Activated T-cell treated with anti-CD3 and anti-CD28 coated beads for 48 hours (primary cell): ENCODE results near the gene CD200.

ENCODE experiments used
- DNase-seq: peaks from one replicate; pipeline ENCODE4 v3.0.0-alpha.2; 2020; ENCODE audit warnings: low read depth

The CD200 gene, protein sequence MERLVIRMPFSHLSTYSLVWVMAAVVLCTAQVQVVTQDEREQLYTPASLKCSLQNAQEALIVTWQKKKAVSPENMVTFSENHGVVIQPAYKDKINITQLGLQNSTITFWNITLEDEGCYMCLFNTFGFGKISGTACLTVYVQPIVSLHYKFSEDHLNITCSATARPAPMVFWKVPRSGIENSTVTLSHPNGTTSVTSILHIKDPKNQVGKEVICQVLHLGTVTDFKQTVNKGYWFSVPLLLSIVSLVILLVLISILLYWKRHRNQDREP

GRCh38 chr3:112333002-112333380 is at the start of gene CD200:
CD200 (plus strand) TSS chr3:112333156; CDS start chr3:112333213, 57 bp downstream.
- DNase-seq, result peak; percentile 54

GRCh38 chr3:112289011-112289410 is 43.9 kb upstream of the CD200 start:
- no peak for DNase-seq

DNA sequence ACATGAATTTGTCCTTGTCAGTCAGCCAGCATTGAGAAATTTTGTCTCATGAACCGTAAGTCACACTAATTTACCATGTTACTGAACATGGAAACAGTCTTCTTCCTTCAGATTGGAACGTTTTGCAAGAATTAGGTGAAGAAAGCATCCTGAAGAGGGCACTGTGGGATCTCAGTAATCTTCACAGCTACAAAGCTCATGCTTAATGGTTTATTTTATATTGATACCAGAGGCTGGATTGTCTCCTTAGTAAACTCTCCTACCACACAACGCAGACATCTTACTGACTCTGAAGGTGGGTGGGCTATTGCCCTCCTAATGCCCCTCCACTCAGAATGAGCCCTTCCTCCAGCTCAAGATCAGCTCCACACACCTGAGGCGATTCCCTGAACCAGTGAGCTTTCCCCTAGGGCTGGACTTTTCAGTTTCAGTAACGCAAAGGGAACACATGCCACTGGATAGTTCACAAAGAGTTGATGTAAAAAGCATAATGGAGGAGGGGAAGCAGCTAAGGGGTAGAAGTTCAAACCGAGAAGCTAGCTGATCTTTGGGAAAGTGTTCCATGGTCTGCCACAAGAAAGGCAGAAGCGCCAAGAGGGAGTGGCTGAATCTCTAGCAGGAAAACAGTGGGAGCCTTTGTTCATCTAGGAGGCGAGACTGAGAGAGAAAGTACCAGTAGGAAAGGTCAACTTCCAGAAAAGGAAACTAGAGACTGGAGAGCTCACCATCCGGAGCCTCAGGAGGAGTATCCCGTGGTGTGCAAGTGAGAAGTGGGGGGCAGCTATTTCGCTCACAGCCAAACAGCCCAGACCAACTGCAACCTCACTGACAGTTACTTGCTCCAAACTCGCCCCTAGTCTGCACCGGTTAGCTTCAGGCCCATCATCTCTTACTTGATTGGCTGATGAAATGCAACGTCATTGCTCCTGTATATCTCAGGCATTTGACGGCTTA is 39.3 kb upstream of the CD200 start, which contains the start of gene SLC9C1:
Gene SLC9C1, minus strand, starts transcription at position 849 of the 954 bp plus-strand sequence. CDS start 7,425 bp downstream, outside the sequence.
- no peak for DNase-seq

GRCh38 chr3:112297714-112298113 is 35.2 kb upstream of the CD200 start:
- no peak for DNase-seq

DNA sequence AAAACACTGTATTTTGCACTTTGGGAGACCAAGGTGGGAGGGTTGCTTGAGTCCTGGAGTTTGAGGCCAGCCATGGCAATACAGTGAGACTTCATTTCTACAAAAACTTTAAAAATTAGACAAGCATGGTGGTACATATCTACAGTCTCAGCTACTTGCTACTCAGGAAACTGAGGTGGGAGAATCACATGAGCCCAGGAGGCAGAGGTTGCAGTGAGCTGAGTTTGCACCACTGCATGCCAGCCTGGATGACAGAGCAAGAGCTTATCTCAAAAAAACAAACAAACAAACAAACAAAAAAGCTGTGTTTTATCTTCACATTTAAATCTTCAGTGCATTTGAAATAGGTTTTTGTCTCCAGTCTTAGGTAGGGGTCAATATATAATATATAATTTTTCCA is 34.2 kb upstream of the CD200 start:
- no peak for DNase-seq

- no peak for DNase-seq
Measured at GRCh38 chr3:112302150-112302830, 30.7 kb upstream of the CD200 start.

GRCh38 chr3:112302881-112303763 is 29.8 kb upstream of the CD200 start:
- DNase-seq, result no peak

- no peak for DNase-seq
Measured at GRCh38 chr3:112303764-112304325, 29.1 kb upstream of the CD200 start.

- no peak for DNase-seq
Measured at GRCh38 chr3:112304611-112305010, 28.3 kb upstream of the CD200 start.

- no peak for DNase-seq
Measured at GRCh38 chr3:112306825-112307224, 26.1 kb upstream of the CD200 start.

DNA sequence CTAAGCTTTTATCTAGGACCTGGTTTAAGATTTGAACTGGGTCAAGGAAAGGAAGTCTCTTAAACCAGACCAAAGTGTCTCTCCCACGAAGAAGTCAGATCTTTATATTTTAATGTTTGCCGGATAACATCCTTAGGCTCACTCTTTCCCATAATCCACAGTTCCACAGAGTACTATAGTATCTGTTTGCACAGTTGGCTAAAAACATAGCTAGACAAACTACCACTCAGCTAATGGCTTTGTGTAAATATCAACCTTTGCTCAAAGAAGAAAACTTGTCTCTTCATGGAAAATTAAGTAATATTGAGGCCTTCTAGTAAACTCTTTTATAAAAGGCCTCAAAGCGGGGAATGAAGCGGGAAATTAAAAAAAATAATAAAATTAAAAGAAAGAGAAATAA is 25.4 kb upstream of the CD200 start:
- no peak for DNase-seq

DNA sequence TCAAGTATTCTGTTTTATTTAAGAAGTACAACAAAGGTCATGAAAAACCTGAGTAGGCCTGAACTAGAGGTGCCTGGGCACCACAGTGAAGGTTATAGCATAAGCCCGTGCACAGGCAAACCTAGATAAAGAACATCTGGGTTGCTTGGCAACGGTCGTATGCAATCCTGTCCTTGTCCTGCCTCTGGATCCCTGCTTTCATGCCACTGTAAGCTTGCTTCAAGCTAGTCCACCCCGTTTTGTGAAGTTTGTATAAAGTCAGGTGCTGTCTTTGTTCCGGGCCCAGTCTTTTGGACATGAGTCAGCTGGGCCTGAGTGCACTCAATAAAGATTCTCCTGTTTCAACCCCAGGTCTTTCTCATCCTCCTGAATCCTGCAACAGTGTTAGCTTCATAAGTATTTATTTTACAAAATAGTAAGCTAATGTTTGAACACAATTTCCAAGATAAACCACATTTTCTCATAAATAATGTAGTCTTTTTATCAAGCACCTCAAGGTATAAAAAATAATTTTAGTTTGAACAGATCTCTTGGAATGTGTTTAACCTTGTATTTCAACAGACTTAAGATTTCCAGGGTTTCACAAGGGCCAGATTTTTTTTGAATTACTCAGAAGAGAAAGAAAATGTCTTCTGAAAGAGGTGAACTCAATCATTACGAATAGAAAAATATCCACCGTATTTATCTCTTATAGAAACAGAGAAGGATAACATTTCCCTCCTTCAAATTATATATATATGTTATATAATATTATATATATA is 24.6 kb upstream of the CD200 start:
- no peak for DNase-seq

DNA sequence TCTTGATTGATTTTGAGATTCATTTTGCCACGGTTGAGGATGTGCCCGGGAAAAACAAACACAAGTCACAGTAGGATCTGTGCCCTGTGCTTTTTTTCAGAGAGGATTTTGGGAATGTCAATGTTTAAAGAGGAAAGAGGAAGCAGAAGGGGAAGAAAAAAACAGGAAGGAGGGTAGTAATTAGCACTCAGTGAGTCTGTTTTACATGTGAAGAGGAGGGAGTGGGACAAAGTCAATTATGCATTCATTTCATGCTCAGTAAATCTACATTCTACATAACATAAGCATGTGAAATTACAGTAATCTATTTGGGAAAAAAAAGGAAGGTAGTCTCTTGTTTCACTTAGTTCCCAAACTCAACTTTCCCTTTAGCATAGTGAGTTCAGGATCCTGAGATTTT is 18.3 kb upstream of the CD200 start:
- no peak for DNase-seq

- DNase-seq, result no peak
Measured at GRCh38 chr3:112315791-112316190, 17.2 kb upstream of the CD200 start.

DNA sequence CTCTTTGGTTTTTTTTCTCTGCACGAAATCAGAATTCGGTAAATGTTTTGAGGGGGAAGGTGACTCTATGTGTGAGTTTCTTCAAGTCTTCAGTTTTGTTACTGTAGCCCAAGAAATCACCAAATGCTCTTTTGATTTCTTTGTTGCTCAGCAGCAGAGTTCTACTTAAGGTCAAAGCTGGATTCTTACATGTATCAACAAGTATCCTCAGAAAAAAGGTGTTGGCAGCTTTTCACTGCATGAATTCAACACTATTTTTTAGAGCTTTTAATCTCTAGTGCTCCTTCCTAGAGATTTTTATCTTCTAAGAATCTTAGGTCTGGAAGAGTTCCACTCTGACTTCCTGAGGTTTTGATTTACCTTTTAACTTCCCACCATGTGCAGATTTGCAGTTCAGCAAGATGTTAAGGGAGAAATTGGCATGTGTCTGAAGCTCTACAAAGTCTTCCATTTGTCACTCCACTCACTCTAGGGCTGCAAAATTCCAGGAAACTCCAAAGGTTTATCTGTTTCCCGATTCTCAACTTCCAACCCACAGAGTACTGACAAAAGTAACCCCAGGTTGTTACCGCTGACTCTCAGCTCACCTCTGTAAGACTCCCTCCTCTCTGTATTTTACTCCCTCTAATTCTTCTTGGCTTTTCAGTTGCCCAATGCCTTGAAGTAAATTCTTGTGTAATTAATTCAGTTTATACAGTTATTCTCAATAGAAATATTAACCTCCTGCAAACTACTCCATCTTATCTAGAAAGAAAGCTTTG is 13.3 kb upstream of the CD200 start:
- DNase-seq, result no peak

- no peak for DNase-seq
Measured at GRCh38 chr3:112320691-112321090, 12.3 kb upstream of the CD200 start.

GRCh38 chr3:112321867-112322652 is 10.9 kb upstream of the CD200 start:
- DNase-seq, result no peak

- DNase-seq, result no peak
Measured at GRCh38 chr3:112327371-112327951, 5.5 kb upstream of the CD200 start.
